GM12865 (cell line): Measurements from ENCODE around the gene TEPSIN.
A peak's percentile ranks its signal among the peaks of the same experiment; 100 is the strongest.

ENCODE experiments used
- DNase-seq: peaks from one replicate; pipeline ENCODE4 v3.0.0; 2010; ENCODE audit warnings: low read depth
- H3K4me3 ChIP-seq: 2 replicates; pipeline ENCODE4 v1.5.1; 2011; ENCODE audit warnings: mild to moderate bottlenecking, low read depth, low read length, control low read depth
- CTCF ChIP-seq: IDR thresholded peaks from 2 replicates; pipeline ENCODE4 v1.5.1; 2011; ENCODE audit warnings: low read length, control low read depth, low read depth, inconsistent platforms; ENCODE audit not compliant: insufficient read depth; ENCODE audit errors: missing control alignments

Gene TEPSIN

DNA sequence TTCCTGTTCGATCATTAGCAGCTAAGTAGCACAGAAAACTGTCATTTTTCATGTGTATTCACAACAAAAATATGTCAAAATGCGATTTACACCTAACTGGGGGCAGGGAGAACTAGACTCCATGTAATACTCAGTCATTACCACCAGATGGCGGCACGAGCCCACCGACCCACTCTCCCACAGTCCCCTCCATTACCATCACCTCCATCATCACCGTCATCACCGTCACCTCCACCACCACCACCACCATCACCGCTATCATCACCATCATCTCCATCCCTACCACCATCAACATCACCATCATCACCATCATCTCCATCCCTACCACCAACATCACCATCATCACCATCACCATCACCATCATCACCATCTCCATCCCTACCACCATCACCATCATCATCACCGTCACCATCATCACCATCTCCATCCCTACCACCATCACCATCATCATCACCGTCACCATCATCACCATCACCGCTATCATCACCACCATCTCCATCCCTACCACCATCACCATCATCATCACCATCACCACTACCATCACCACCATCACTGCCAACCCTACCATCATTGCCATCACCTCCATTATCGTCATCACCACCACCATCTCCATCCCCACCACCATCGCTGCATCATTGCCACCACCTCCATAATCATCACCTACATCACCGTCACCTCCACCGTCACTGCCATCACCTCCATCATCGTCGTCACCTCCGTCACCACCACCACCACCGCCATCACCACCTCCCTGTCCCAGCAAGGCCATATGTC, 14.7 kb upstream of the TEPSIN start:
- peak; percentile 45 for DNase-seq
- TF ChIP-seq CTCF = peak; percentile 82
- no peak overlapping the region for H3K4me3 ChIP-seq

- no peak overlapping the region for H3K4me3 ChIP-seq
- no peak for TF ChIP-seq CTCF
Measured at GRCh38 chr17:81252987-81253329, 14.1 kb upstream of the TEPSIN start.

GRCh38 chr17:81252326-81252986, 13.6 kb upstream of the TEPSIN start:
- no peak for TF ChIP-seq CTCF
- no peak overlapping the region for H3K4me3 ChIP-seq
- no peak for DNase-seq

More at GRCh38 chr17:81252987-81253329, 14.1 kb upstream of the TEPSIN start:
- DNase-seq = no peak

- no peak for TF ChIP-seq CTCF
- no peak for DNase-seq
Measured at GRCh38 chr17:81251709-81252301, 12.9 kb upstream of the TEPSIN start.

GRCh38 chr17:81251094-81251708, 12.3 kb upstream of the TEPSIN start:
- DNase-seq = no peak
- no peak for TF ChIP-seq CTCF
- H3K4me3 ChIP-seq = no peak overlapping the region

More at GRCh38 chr17:81251709-81252301, 12.9 kb upstream of the TEPSIN start:
- H3K4me3 ChIP-seq = no peak overlapping the region

GRCh38 chr17:81250286-81251093, 11.6 kb upstream of the TEPSIN start:
- H3K4me3 ChIP-seq = no peak overlapping the region

More at GRCh38 chr17:81250286-81251093, 11.6 kb upstream of the TEPSIN start:
- DNase-seq = no peak
- no peak for TF ChIP-seq CTCF
